Loucy (cell line): ENCODE measurements around the gene PPHLN1.

Source experiments
- EZH2phosphoT487 ChIP-seq: fragments of 200-600 bp; IDR thresholded peaks from 2 replicates; pipeline ENCODE4 v1.6.1; 2018; ENCODE audit warnings: antibody characterized with exemption, mild to moderate bottlenecking, moderate library complexity, borderline replicate concordance
- TF ChIP-seq, protein P1 (sequence below): fragments of 200-600 bp; sonication (generic); conservative IDR thresholded peaks from 2 replicates; pipeline ENCODE4 v1.5.1; 2014; ENCODE audit warnings: mild to moderate bottlenecking, antibody characterized with exemption, low read length

DNA sequence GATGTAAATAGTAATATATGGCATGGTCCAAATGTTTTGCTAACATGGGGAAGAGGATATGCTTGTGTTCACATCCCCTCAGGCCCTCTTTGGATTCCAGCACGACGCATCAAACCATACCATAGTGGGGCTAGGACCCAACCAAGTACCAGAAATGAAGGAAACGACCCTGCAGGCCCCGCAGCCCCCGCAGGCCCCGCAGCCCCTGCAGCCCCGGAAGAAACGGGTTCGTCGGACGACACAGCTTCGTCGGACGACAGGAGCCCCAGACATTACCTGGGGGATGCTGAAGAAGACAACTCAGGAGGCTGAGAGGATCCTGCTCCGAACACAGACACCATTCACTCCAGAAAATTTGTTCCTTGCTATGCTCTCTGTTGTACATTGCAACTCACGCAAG, 119.9 kb downstream of the PPHLN1 start:
- TF ChIP-seq, protein P1, sequence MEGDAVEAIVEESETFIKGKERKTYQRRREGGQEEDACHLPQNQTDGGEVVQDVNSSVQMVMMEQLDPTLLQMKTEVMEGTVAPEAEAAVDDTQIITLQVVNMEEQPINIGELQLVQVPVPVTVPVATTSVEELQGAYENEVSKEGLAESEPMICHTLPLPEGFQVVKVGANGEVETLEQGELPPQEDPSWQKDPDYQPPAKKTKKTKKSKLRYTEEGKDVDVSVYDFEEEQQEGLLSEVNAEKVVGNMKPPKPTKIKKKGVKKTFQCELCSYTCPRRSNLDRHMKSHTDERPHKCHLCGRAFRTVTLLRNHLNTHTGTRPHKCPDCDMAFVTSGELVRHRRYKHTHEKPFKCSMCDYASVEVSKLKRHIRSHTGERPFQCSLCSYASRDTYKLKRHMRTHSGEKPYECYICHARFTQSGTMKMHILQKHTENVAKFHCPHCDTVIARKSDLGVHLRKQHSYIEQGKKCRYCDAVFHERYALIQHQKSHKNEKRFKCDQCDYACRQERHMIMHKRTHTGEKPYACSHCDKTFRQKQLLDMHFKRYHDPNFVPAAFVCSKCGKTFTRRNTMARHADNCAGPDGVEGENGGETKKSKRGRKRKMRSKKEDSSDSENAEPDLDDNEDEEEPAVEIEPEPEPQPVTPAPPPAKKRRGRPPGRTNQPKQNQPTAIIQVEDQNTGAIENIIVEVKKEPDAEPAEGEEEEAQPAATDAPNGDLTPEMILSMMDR: no peak
- no peak for TF ChIP-seq EZH2phosphoT487
